HG03354 (cell line): ENCODE measurements around the gene RANBP10.
A peak's percentile ranks its signal among the peaks of the same experiment; 100 is the strongest.

Source experiments
- ATAC-seq: cut with Tn5 transposase; IDR thresholded peaks from one replicate; pipeline ENCODE4 v1.9.1; 2021; ENCODE audit warnings: mild to moderate bottlenecking; ENCODE audit not compliant: unreplicated experiment, poor library complexity, severe bottlenecking

Gene RANBP10

GRCh38 chr16:67723151-67723910, 83.0 kb downstream of the RANBP10 start:
- ATAC-seq = no peak

- no peak for ATAC-seq
Measured at GRCh38 chr16:67720236-67720635, 86.1 kb downstream of the RANBP10 start.

GRCh38 chr16:67719778-67720144, 86.6 kb downstream of the RANBP10 start:
- peak; percentile 19 for ATAC-seq

GRCh38 chr16:67719048-67719777, 87.1 kb downstream of the RANBP10 start, which contains the start of gene GFOD2:
Gene GFOD2 (minus strand): TSS chr16:67719316. CDS start chr16:67685715, 33,601 bp downstream.
- peak; percentile 84 for ATAC-seq

- ATAC-seq = peak; percentile 32
Measured at GRCh38 chr16:67718668-67719047, 87.7 kb downstream of the RANBP10 start.

- ATAC-seq = no peak
Measured at GRCh38 chr16:67716097-67716496, 90.3 kb downstream of the RANBP10 start.

- ATAC-seq = no peak
Measured at GRCh38 chr16:67714522-67714921, 91.8 kb downstream of the RANBP10 start.

- ATAC-seq = no peak
Measured at GRCh38 chr16:67713647-67714273, 92.6 kb downstream of the RANBP10 start.

- ATAC-seq = no peak
Measured at GRCh38 chr16:67710607-67711006, 95.8 kb downstream of the RANBP10 start.

- ATAC-seq = no peak
Measured at GRCh38 chr16:67709050-67709449, 97.3 kb downstream of the RANBP10 start.

- no peak for ATAC-seq
Measured at GRCh38 chr16:67708368-67708771, 98.0 kb downstream of the RANBP10 start.

- ATAC-seq = no peak
Measured at GRCh38 chr16:67707790-67708189, 98.6 kb downstream of the RANBP10 start.

GRCh38 chr16:67707210-67707609, 99.2 kb downstream of the RANBP10 start:
- no peak for ATAC-seq

GRCh38 chr16:67704110-67704509, 102.2 kb downstream of the RANBP10 start:
- ATAC-seq = no peak

GRCh38 chr16:67703626-67704025, 102.7 kb downstream of the RANBP10 start:
- no peak for ATAC-seq

- ATAC-seq = no peak
Measured at GRCh38 chr16:67702130-67702529, 104.2 kb downstream of the RANBP10 start.

- ATAC-seq = no peak
Measured at GRCh38 chr16:67701420-67701819, 104.9 kb downstream of the RANBP10 start.

GRCh38 chr16:67699265-67699664, 107.1 kb downstream of the RANBP10 start:
- ATAC-seq = no peak

GRCh38 chr16:67697422-67698185, 108.8 kb downstream of the RANBP10 start:
- ATAC-seq = no peak

GRCh38 chr16:67694611-67695010, 111.7 kb downstream of the RANBP10 start:
- no peak for ATAC-seq
